Loucy (cell line): ENCODE measurements around the gene LGALS14.

Experiments used
- H2AFZ ChIP-seq: fragments of 200-600 bp; sonication (generic); 2 replicates; pipeline ENCODE4 v1.6.0; 2016; ENCODE audit warnings: antibody characterized with exemption, mild to moderate bottlenecking, low read length, moderate library complexity
- H3F3A ChIP-seq: fragments of 200-600 bp; 2 replicates; pipeline ENCODE4 v1.6.0; 2016; ENCODE audit warnings: antibody characterized with exemption, low read depth, mild to moderate bottlenecking
- H3K27me3 ChIP-seq: fragments of 200-600 bp; sonication (generic); 2 replicates; pipeline ENCODE4 v1.6.1; 2014; ENCODE audit warnings: low read length, mild to moderate bottlenecking; ENCODE audit not compliant: insufficient read depth, poor library complexity, severe bottlenecking
- H3K36me3 ChIP-seq: fragments of 200-600 bp; sonication (generic); 2 replicates; pipeline ENCODE4 v1.6.1; 2016; ENCODE audit warnings: low read length; ENCODE audit not compliant: insufficient read depth
- H3K4me1 ChIP-seq: fragments of 200-600 bp; sonication (generic); 2 replicates; pipeline ENCODE4 v1.5.1; 2014; ENCODE audit warnings: low read length, mild to moderate bottlenecking; ENCODE audit not compliant: insufficient read depth, poor library complexity, severe bottlenecking
- H3K4me2 ChIP-seq: fragments of 200-600 bp; sonication (generic); 2 replicates; pipeline ENCODE4 v1.6.0; 2014; ENCODE audit warnings: antibody characterized with exemption, low read length, low read depth, mild to moderate bottlenecking; ENCODE audit not compliant: poor library complexity, severe bottlenecking
- H3K4me3 ChIP-seq: fragments of 200-600 bp; sonication (generic); 2 replicates; pipeline ENCODE4 v1.5.1; 2014; ENCODE audit warnings: low read length, mild to moderate bottlenecking, mixed read lengths; ENCODE audit not compliant: poor library complexity, severe bottlenecking
- H3K79me2 ChIP-seq: fragments of 200-600 bp; sonication (generic); 2 replicates; pipeline ENCODE4 v1.6.1; 2014; ENCODE audit warnings: low read length; ENCODE audit not compliant: insufficient read depth
- H3K9ac ChIP-seq: fragments of 200-600 bp; sonication (generic); 2 replicates; pipeline ENCODE4 v1.6.0; 2014; ENCODE audit warnings: mild to moderate bottlenecking, low read depth, low read length, moderate library complexity; ENCODE audit not compliant: poor library complexity, severe bottlenecking
- H3K9me2 ChIP-seq: fragments of 200-600 bp; sonication (generic); replicated peaks from 2 replicates; pipeline ENCODE4 v1.6.1; 2016; ENCODE audit warnings: low read depth, low read length, mixed read lengths
- H3K9me3 ChIP-seq: fragments of 200-600 bp; sonication (generic); 2 replicates; pipeline ENCODE4 v1.6.1; 2014; ENCODE audit warnings: mild to moderate bottlenecking, antibody characterized with exemption, low read length, low read depth; ENCODE audit not compliant: insufficient read depth
- H4K20me1 ChIP-seq: fragments of 200-600 bp; sonication (generic); 2 replicates; pipeline ENCODE4 v1.6.0; 2014; ENCODE audit warnings: antibody characterized with exemption, low read length, mild to moderate bottlenecking; ENCODE audit not compliant: insufficient read depth, poor library complexity, severe bottlenecking
- CTCF ChIP-seq: fragments of 200-600 bp; sonication (generic); conservative IDR thresholded peaks from 2 replicates; pipeline ENCODE4 v1.5.1; 2014; ENCODE audit warnings: mild to moderate bottlenecking, antibody characterized with exemption, low read length
- EZH2phosphoT487 ChIP-seq: fragments of 200-600 bp; IDR thresholded peaks from 2 replicates; pipeline ENCODE4 v1.6.1; 2018; ENCODE audit warnings: antibody characterized with exemption, mild to moderate bottlenecking, moderate library complexity, borderline replicate concordance

The LGALS14 gene

GRCh38 chr19:39679791-39680168, 24.5 kb upstream of the LGALS14 start:
- H3K4me2 ChIP-seq: no peak overlapping the region
- no peaks in the 10 kb centered on the region for H3K27me3 ChIP-seq
- H3K9me2 ChIP-seq: no peaks in the 10 kb centered on the region
- TF ChIP-seq CTCF (no peak), EZH2phosphoT487 (no peak)
- no peak overlapping the region for H2AFZ ChIP-seq
- no peaks in the 10 kb centered on the region for H4K20me1 ChIP-seq
- H3K9ac ChIP-seq: no peak overlapping the region
- H3K4me1 ChIP-seq: no peaks in the 10 kb centered on the region
- no peaks in the 10 kb centered on the region for H3K79me2 ChIP-seq
- no peak overlapping the region for H3K4me3 ChIP-seq
- no peaks in the 10 kb centered on the region for H3F3A ChIP-seq
- no peaks in the 10 kb centered on the region for H3K9me3 ChIP-seq
- H3K36me3 ChIP-seq: no peaks in the 10 kb centered on the region

- H3K4me1 ChIP-seq: no peaks in the 10 kb centered on the region
- H3K79me2 ChIP-seq: no peaks in the 10 kb centered on the region
- H3K9me3 ChIP-seq: no peaks in the 10 kb centered on the region
- H4K20me1 ChIP-seq: no peaks in the 10 kb centered on the region
- no peaks in the 10 kb centered on the region for H3K36me3 ChIP-seq
- H3F3A ChIP-seq: no peaks in the 10 kb centered on the region
- no peak overlapping the region for H3K4me2 ChIP-seq
- no peaks in the 10 kb centered on the region for H3K27me3 ChIP-seq
- H3K9me2 ChIP-seq: no peaks in the 10 kb centered on the region
- no peak for TF ChIP-seq EZH2phosphoT487
- TF ChIP-seq CTCF: no peak
- H3K4me3 ChIP-seq: no peak overlapping the region
- no peak overlapping the region for H3K9ac ChIP-seq
- H2AFZ ChIP-seq: no peak overlapping the region
Observed at GRCh38 chr19:39680593-39680992, 23.7 kb upstream of the LGALS14 start.

GRCh38 chr19:39681416-39681815, 22.9 kb upstream of the LGALS14 start:
- H3K36me3 ChIP-seq: no peaks in the 10 kb centered on the region
- H4K20me1 ChIP-seq: no peaks in the 10 kb centered on the region
- no peak for TF ChIP-seq EZH2phosphoT487
- no peak for TF ChIP-seq CTCF
- H3K79me2 ChIP-seq: no peaks in the 10 kb centered on the region
- H2AFZ ChIP-seq: no peak overlapping the region
- no peaks in the 10 kb centered on the region for H3K4me1 ChIP-seq
- no peak overlapping the region for H3K9ac ChIP-seq
- no peak overlapping the region for H3K4me3 ChIP-seq
- no peaks in the 10 kb centered on the region for H3K9me2 ChIP-seq
- H3K4me2 ChIP-seq: no peak overlapping the region
- no peaks in the 10 kb centered on the region for H3K27me3 ChIP-seq
- H3F3A ChIP-seq: no peaks in the 10 kb centered on the region
- no peaks in the 10 kb centered on the region for H3K9me3 ChIP-seq
